LoVo (cell line): Measurements from ENCODE around the gene VAV3.

ENCODE experiments used
- DNase-seq: peaks from one replicate; pipeline ENCODE4 v3.0.0-alpha.2; 2016; ENCODE audit warnings: low spot score

The VAV3 gene

DNA sequence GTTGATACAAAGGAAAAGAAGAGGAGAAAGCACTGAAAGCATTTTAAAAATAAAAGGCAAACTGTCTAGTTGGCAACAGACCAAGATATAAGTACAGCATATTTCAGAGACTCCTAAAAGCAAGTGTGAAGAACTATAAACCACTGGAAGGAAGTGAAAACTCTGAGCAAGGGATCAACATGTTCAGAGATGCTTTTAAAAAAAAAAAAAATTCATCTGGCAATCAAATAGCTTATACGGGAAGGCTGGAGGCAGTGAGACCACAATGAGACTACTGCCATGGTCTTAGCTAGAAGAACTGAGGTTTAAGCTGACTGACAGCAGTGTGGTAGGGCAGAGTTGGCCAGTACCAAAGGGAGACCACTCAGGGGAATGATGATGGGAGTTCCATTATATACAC is 124.3 kb downstream of the VAV3 start:
- no peak for DNase-seq

DNA sequence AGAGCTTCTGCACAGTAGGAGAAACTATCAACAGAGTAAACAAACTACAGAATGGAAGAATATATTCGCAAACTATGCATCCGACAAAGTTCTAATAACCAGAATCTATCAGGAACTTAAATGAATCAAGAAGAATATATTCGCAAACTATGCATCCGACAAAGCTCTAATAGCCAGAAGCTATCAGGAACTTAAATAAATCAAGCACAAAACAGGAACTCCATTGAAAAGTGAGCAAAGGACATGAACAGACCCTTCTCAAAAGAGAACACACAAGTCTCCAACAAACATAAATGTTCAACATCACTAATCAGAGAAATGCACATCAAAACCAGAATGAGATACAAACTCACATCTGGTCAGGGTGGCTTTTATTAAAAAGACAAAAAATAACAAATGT is 126.9 kb downstream of the VAV3 start:
- no peak for DNase-seq

DNA sequence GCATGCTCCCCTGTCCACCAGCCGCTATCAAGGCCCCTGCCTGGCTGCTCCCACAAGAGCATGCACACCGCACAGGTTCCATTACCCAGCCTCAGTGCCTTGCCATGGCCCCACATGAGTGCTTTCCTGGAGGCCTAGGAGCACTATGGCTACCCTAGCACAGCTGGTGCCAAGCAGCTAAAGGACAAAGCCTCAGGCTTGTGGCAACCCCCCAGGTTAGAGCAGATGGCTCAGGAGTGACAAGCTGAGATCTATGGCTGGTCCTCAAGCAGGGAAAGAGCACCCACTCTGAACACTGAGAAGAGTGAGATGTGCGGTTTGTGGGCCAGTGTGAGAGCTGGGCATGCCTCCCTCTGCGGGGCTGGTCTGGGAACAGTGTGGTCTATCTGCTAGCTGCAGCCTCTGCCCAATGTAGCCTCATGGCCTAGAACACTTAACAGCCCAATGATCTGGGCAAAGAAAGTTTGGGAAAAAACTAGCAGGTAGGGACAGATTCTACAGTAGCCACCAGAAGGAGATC is 129.8 kb downstream of the VAV3 start:
- DNase-seq: no peak

DNA sequence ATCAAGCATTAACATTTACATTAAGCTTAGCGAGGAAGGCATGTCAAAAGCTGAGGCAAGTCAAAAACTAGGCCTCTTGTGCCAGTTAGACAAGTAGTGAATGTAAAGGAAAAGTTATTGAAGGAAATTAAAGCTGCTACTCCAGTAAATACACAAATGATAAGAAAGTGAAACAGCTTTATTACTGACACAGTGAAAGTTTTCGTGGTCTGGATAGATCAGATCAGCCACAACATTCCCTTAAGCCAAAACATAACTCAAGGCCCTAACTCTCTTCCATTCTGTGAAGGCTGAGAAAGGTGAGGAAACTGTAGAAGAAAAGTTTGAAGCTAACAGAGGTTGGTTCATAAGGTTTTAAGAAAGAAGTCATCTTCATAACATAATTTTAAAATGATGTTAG is 131.9 kb downstream of the VAV3 start:
- DNase-seq: no peak

DNA sequence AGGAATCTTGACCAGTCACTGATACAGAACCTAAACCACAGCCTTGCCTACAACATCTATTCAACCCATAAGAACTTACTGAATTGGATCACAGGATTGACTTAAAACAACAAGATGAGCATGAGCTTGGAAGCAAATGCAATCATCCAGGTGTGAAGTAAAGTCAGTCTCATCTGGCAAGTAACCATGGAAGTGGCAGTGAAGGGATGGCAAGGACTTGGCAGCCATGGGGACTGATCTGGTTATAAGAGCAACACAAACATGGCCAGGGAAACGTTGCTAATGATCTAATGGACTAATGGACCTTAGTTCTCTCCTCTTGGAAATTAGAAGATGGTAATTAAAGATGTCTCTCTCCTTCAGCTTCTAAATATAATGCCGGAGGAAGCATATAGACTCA is 133.1 kb downstream of the VAV3 start:
- DNase-seq: no peak

DNA sequence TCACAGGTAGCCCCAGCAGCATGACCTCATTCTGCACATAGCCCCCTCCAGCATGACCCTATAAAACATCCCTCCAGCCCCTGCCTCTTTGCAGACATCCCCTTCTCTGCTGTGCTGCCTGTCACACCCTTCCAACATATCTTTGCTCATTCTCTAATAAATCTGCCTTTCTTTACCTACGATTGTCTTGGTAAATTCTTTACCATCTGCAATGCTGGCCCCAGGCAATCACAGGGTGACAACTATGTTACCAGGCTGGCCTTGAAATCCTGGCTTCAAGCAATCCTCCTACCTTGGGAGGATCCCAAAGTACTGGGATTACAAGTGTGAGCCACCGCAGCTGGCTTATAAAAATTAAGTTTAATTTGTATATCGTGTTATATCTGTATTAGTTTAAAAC is 134.5 kb downstream of the VAV3 start:
- DNase-seq: no peak

DNA sequence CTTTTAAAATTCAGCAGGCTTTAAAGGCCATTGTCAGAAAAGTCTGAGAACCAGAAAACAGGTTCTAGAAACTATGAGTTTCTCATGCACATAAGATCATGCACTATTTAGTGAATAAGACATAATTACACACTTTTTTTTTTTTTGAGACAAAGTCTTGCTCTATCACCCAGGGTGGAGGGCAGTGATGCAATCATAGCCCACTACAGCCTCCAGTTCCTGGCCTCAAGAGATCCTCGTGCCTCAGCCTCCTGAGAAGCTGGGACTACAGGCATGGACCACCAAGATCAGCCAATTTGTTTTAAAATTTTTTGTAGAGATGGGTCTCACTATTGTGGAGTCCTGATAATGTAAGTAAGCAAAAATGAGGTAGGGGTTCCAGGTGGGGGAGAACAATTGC is 134.9 kb downstream of the VAV3 start:
- no peak for DNase-seq

DNA sequence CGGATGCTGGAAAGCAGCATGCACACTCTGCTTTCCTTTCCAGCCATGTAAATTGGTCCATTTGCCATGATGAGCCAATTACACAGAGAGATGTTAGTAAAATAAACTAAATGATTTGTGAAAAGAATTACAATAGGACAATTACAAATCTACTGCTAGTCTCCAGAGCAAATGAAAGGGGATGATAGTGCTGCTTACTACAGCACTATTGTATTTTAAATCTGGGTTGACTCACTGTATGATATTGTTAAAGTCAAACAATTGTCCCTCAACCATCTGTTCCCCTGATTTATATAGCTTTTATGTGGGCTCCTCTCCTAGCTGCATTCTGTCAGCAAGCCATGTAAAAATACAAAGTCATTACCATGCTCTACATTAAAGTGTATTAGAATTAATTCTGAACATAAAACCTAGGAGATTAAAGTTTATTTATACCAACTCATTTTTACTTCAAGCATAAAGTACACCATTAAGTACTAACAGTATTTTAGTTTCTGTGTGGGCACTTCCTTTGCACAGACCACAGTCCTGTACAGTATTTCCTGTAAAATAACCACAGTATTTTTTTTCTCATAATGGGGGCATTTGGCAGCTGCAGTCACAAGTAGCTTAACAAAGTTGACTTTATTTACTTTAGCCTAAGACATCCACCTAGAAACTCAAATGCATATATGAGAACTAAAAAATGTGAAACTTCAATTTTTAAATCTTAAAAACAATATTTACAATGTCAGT is 135.8 kb downstream of the VAV3 start:
- no peak for DNase-seq

DNA sequence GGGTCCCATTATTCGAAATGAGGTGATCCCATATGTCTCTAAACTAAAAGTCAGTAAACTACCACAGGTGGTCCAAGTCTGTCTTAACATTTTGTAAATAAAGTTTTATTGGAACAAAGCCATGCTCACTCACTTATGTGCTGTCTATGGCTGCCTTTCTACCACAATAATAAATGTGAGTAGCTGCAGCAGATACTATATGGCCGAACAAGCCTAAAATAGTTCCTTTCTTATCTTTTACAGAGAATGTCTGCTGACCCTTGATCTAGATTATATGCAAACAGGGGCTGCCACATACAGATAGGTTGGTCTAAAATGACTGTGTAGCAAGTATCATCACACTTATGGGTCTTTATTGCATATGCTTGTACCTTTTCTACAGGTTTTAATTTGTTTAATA is 140.0 kb downstream of the VAV3 start:
- DNase-seq: no peak

DNA sequence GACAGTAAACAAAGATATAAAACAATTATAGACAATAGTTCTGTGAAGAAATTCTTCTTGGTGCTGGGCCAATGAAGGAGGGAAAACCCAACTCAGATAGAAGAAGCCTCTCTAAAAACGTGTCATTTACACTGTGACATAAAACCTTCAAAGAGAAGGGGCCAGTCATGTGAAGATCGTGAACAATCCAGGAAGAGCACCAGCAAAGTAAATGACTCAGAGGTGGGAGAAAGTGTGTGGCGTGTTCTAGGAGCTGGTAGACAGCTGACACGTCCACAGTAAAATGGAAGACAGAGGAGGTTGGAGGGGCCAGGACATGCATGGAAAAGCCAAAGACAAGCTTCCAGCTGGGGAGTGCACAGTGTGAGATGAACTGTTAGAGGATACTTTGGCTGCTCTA is 143.6 kb downstream of the VAV3 start:
- DNase-seq: no peak

DNA sequence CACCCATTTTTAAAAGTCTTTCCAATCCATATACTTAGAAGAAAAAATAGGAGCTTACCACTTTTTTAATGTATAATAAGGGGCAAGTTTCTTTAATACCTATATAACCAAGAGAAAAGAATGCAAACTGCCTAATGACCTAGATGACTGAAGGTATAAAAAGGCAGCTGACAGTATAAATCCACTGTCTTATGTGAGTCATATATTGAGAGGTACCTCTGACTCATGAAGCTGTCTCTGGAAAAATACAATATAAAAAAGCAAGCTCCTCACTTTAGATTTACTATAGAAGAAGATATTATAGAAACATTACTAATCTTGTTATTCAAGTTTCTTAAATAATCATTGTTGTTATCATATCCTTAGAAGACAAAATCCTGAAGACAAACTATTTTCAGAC is 144.2 kb downstream of the VAV3 start:
- DNase-seq: no peak

DNA sequence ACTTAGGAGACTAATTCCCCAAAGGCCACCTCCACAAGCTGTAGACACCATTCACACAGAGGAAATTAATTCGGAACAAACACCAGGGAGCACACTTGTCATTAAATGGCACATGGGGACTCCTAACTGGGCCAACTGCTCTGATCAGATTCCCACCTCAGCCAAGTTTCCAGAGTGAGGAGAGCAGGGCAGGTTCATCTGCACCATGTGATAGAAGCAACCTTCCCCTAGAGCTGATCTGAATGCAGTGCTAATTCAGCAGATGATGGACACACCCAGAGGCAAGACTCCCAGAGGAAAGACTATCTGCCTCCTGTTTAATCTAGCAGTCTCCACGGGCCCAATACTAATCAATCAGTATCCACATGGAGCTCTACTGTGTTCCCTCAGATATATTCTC is 147.0 kb downstream of the VAV3 start:
- no peak for DNase-seq

DNA sequence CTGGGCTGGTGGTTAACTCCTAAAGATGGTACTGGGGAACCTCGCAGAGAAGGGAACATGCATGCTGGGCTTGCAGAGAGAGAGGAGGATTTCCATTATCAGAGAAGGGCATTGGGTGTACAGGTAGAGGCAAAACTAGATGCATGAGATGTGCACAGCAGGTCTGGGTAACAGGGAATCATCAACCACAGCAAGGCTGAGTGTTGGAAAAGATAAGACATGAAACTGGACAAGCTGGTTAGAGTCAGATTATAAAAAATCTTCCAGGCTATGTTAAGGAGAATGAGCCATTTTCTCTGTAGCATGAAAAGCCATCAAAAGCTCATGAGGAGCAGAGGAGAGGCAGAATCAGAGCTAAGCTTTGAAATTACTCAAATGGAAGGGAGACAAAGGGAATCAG is 147.8 kb downstream of the VAV3 start:
- no peak for DNase-seq

DNA sequence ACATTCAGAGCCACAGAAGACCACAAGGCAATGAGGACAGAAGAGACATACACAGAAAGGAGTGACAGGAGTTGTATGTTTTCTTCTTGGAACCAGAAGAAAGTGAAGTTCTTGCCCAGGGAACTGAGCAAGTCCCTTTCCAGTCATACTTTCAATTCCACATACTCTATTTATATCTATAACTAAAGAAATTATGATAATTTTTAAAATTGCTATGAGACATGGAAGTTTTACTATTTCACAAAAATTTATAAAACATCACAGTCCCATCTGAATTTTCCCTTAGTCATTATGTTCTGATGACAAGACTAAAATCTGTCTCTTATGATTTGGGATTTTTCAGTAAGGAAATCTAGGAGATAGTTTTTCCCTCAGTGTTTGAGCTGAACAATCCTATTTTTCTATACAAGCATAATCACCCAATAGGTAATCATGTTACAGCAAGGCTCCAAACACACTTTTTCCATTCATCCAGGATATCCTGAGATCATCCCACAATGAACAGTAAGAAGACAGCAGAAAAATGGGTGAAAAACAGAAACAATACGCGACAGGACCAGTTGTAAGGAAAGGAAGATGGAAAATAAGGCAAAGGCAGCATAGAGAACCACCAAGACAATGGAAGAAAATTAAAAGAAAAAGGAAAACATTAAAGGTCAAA is 154.6 kb downstream of the VAV3 start:
- no peak for DNase-seq

DNA sequence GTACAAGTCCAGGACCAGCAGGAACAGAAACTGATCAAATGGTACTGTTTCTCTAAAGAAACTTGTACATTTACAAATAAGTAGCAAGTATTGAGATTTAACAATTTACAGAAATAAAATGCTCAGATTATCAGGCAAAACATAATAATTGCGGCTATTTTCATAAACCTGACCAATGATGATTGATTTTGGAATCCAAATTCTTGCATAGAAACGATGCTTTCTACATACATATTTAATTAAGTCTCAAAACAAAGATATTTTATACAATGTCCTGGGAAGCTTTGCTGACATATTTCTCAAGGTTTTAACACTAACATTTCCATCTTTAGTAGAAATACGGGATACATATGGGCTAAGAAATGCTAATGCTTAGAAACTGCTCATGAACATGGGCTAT is 157.1 kb downstream of the VAV3 start:
- no peak for DNase-seq

DNA sequence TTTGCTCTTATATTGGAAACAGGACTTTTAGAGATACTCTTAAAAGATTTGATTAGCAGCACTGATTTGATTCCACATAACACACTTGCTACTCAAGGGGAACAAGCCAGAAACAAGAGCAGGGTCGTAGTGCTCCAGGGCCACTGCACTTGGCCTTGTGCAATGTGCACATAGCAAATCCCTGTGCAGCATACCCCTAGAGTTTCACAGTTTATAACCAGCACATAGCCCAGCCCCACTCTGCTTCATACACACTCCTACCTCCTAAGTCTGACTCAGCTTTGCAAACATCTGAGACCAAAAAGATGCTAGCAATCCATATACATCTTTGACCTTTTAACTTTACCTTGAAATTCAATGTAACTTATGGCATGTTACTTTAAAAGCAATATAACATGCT is 157.6 kb downstream of the VAV3 start:
- DNase-seq: no peak

DNA sequence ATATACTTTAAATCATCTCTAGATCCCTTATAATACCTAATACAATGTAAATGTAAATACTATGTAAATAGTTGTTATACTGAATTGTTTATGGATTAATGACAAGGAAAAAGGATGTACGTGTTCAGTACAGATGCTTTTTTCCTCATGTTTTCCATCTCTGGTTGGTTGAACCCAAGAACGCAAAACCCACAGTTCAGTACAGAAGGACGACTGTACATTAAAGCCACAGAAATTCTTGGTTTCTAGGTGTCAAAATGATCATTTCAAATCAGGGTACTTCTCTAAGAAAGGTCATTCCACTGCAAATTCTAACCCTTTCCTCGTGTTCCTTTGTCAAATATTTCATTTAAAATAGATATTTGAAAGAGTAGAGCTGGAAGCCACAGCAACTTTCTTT is 158.1 kb downstream of the VAV3 start:
- DNase-seq: no peak

DNA sequence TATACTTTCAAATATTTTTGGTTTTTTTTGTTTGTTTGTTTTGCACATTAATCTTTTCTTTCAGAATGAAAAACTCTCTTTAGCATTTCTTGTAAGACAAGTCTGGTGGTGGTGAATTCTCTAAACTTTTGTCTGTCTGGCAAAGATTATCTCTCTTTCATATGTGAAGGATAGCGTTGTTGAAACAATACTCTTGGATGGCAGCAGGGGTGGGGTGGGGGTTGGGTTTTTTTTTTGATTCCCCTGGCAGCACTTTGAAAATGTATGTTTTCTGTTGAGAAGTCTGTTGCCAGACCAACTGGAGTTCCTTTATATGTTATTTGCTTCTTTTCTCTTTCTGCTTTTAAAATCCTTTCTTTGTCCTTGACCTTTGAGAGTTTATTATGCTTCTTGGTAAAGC is 160.2 kb downstream of the VAV3 start:
- no peak for DNase-seq

DNA sequence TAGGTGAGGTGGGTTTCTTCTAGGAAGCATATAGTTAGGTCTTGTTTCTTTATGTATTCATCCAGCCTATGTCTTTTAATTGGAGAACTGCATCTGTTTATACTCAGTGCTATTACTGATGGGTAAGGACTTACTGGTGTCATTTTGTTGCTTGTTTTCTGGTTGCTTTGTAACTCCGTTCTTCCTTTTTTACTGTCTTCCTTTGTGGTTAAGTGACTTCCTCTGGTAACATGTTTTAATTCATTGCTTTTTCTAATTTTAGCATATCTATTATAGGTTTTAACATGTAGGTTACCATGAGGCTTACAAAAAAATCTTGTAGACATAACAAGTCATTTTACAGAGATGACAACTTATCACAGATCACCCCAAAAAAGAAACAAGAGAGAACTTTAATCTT is 160.8 kb downstream of the VAV3 start:
- DNase-seq: no peak

DNA sequence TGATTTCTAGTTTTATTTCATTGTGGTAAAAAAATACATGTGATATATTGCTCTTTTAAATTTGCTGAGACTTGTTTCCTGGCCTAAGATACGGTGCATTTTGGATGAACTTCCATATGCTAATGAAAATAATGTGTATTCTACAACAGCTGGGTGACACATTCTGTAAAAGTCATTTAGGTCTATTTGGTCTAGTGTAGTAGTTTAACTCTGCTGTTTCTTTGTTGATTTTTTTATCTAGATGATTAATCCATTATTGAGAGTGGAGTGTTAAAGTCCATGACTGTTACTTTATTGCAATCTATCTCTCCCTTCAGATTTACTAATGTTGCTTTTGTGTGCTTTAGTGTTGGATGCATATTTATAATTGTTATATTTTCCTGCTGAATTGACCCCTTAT is 161.4 kb downstream of the VAV3 start:
- no peak for DNase-seq

DNA sequence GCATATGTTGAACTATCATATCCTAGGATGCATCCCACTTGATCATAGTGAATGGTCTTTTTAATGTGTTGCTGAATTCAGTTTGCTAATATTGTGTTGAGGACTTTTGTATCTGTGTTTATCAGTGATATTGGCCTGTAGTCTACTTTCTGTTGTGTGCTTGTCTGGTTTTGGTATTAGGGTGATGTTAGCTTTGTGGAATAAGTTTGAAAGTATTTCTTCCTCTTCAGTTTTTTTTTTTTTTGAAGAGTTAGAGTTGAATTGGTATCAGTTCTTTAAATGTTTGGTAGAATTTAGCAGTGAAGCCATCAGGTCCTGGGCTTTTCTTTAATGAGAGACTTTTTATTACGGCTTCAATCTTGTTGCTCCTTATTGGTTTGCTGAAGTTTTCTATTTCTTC is 162.3 kb downstream of the VAV3 start:
- DNase-seq: no peak

DNA sequence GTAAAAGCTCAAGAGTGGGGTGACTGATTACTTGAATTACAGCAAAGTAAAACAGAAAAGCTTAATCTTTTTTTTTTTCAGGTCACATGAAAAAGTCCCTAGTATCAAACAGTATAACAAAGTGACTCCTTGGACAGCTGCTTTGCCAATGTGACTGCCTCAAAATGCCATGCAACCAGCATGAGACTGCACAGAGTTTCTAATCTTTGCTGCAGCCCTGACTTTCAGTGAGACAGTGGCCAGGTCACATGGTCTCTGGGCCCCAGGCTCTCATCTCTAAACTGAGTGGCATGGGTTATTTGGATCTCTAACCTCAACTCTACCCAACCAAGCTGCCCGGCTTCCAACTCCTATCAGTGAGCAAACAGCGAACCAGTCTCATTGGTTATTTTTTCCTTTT is 169.0 kb downstream of the VAV3 start:
- DNase-seq: no peak

DNA sequence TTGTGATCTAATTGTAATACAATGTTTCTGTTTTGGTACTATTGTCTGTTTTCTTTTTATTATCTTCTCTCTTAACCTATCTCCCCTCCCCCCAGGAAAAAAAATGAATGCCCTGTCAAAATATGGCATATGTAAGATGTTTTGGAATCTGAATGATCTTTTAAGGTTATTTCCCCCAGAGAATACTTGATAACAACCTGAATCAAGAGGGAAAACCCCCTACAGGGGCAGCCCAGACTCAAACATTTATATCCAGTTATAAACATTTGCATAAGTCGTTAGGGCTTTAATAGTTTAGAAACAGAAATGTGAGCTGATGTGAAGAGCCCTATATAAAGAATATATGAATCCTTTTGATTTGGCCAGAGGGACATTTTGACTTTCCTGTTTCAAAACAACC is 169.5 kb downstream of the VAV3 start:
- no peak for DNase-seq

DNA sequence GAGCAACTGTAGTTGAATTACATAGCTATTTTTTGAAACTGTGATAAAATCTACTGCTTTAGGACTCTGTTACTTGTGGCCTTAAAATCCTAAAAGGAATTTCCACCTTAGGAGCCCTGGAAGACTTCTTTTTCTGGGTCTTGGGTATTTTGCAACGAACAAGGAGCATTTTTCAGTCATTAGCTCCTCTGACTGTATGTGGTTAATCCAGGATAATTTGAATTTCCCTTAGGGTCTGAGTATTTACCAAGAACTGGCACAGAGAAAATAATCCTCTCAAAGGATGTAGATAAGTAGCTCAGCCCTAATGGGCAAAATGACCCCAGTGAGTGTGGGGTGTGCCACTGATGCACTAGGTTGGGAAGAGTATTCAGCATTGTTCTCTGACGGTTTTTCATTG is 170.4 kb downstream of the VAV3 start:
- DNase-seq: no peak
